KG1 (cell line): ENCODE results near the gene USP31.

ENCODE experiments used
- DNase-seq: peaks from one replicate; lab custom pipeline; 2025; lab: John Stamatoyannopoulos, UW

The USP31 gene

GRCh38 chr16:23061669-23062068 lies 87.6 kb downstream of the USP31 start:
- DNase-seq = no peak

- DNase-seq = peak; percentile 5
Measured at GRCh38 chr16:23060458-23061320, 88.6 kb downstream of the USP31 start.

GRCh38 chr16:23059433-23059832 lies 89.8 kb downstream of the USP31 start:
- DNase-seq = no peak

GRCh38 chr16:23058576-23058975 lies 90.7 kb downstream of the USP31 start:
- DNase-seq = no peak

GRCh38 chr16:23057013-23057596 lies 92.1 kb downstream of the USP31 start:
- no peak for DNase-seq

GRCh38 chr16:23055481-23055880 lies 93.8 kb downstream of the USP31 start:
- DNase-seq = no peak

GRCh38 chr16:23052908-23053580 lies 96.2 kb downstream of the USP31 start:
- no peak for DNase-seq

- no peak for DNase-seq
Measured at GRCh38 chr16:23052221-23052620, 97.0 kb downstream of the USP31 start.

GRCh38 chr16:23051587-23051986 lies 97.7 kb downstream of the USP31 start:
- DNase-seq = no peak

GRCh38 chr16:23048164-23048563 lies 101.1 kb downstream of the USP31 start:
- no peak for DNase-seq

GRCh38 chr16:23045025-23045424 lies 104.2 kb downstream of the USP31 start:
- no peak for DNase-seq

- no peak for DNase-seq
Measured at GRCh38 chr16:23040246-23040645, 109.0 kb downstream of the USP31 start.

- no peak for DNase-seq
Measured at GRCh38 chr16:23039118-23039517, 110.1 kb downstream of the USP31 start.

GRCh38 chr16:23035240-23035639 lies 114.0 kb downstream of the USP31 start:
- no peak for DNase-seq

GRCh38 chr16:23031508-23032098 lies 117.6 kb downstream of the USP31 start:
- no peak for DNase-seq

GRCh38 chr16:23029733-23030420 lies 119.4 kb downstream of the USP31 start:
- no peak for DNase-seq

- DNase-seq = no peak
Measured at GRCh38 chr16:23027386-23027785, 121.9 kb downstream of the USP31 start.

GRCh38 chr16:23026784-23027362 lies 122.4 kb downstream of the USP31 start:
- DNase-seq = no peak

GRCh38 chr16:23025692-23026307 lies 123.5 kb downstream of the USP31 start:
- DNase-seq = no peak

GRCh38 chr16:23024044-23024443 lies 125.2 kb downstream of the USP31 start:
- DNase-seq = no peak

- DNase-seq = no peak
Measured at GRCh38 chr16:23020084-23020483, 129.2 kb downstream of the USP31 start.
